HG03045 (cell line): ENCODE data around the gene TACC2.

Experiments used
- ATAC-seq: cut with Tn5 transposase; IDR thresholded peaks from one replicate; pipeline ENCODE4 v1.9.1; 2021; ENCODE audit warnings: mild to moderate bottlenecking, moderate library complexity; ENCODE audit not compliant: unreplicated experiment

The TACC2 gene

DNA sequence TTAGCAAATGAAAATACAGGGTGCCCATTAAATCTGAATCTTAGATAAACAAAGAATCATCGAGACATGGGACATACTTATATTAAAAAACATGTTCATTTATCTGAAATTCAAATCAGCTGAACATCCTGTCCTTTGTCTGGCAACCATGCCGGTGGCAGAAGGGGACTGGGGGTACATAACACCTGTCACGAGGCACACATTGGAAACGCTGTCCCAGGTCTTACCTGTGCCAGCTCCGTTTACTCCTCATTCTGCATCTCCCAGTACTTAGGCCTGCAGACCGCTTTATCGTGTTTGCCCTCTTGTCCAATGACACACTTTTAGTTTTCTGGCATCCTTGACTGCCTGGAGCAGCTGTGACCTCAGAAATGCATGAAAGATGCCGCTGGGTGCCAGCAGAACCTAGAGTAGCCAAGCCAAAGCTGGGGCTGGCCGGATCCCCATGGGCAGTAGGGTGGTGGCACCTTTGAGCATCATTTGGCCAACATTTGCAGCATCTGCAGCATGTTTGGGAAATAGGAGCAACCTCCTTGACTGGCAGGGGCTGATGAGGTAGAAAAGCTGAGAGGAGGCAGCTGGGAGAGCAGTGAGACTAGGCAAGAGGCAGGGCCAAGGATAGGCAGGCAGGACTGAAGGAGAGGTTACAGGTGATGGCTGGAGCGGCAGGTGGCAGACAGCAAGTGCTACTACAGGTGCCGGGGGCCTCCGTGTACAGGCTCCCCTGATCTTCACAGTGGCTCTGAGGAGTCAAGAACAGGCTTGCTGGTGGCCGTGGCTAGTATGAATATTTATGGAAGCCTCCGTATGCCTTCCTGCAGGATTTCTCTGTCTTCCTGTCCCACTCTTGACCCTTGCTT is 219.8 kb downstream of the TACC2 start:
- ATAC-seq, result no peak

- no peak for ATAC-seq
These were observed 221.7 kb downstream of the TACC2 start for GRCh38 chr10:122210481-122211265.

DNA sequence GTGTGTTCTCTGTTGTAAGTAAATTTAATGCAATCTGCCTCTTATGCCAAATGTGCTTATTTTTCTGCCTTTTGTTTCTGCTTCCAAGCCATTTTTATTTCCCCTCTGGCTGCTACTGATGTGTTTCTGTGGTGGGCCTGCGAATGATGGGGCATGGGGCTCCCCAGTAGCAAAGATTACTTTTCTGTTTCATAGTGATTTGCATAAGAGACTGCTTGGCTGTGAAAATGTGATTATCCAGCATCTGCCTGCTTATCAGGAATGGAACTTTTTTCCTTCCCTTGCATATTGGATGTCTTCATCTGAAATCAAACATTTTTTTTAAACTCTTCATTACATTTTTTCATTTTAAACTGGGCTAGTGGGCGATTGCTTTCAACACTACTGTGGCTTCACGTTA is 224.4 kb downstream of the TACC2 start:
- no peak for ATAC-seq

- ATAC-seq, result no peak
These were observed 224.8 kb downstream of the TACC2 start for GRCh38 chr10:122213766-122214165.

- ATAC-seq, result no peak
These were observed 227.1 kb downstream of the TACC2 start for GRCh38 chr10:122216047-122216446.

- ATAC-seq, result no peak
These were observed 230.4 kb downstream of the TACC2 start for GRCh38 chr10:122219340-122219739.

DNA sequence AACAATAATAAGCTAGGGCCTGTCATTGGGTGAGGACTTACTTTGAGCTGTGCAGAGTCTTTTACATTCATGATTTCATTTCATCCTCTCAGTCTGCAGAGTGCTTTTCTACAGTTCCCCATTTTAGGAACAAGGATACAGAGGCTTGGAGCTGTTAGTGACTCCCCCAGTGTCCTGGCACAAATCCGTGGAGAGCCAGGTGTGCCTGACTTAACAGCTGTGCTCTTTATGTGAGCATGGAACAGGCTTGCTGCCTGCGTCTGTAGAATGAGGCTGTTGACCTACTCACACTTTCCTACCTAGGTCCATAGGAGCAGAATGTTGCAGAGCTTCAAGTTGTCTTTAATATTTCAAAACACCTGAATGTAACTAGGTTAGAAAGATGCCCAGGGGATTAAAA is 231.8 kb downstream of the TACC2 start:
- ATAC-seq, result no peak

DNA sequence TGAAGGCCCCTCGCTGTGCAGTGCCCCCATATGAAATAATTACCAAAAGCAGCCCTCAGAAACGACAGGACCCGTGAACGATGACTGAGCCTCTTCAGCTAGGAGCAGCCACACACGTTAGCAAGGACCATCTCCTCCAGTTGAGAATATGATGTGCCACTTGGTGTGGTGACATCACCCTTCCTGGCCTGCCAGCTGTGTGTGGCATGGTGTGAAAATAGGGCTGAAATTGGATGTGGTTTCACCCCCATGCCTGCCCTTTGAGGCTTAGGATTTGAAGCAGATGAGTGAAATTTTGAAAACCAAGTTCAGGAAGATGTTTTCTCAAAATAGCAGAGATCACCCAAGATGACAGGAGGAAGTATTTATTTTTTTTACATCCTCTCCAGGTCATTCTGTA is 233.0 kb downstream of the TACC2 start:
- ATAC-seq, result no peak

GRCh38 chr10:122222638-122223037 is 233.7 kb downstream of the TACC2 start:
- no peak for ATAC-seq

DNA sequence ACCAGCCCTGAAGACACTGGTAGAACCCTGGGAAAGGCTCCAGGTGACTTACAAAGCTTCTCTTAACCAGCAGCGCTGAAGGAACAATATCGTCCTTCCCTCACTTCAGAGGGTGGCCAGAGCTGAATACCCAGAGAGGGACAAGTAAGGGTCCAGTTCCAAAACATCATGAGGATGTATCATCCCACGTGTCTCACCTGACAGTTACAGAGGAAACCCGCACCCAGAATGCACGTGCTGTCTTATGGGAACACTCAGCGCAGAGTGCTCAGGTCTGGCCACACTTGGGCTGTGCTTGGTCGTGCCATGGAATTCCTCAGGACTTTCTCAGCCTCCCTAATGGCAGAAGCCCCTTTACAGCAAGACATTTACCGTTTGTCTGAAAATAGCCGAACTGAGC is 235.2 kb downstream of the TACC2 start:
- no peak for ATAC-seq

- no peak for ATAC-seq
These were observed 236.4 kb downstream of the TACC2 start for GRCh38 chr10:122225330-122225729.

- ATAC-seq, result no peak
These were observed 238.8 kb downstream of the TACC2 start for GRCh38 chr10:122227754-122228153.

GRCh38 chr10:122229666-122230065 is 240.7 kb downstream of the TACC2 start:
- ATAC-seq, result no peak

- ATAC-seq, result no peak
These were observed 241.3 kb downstream of the TACC2 start for GRCh38 chr10:122230222-122230621.

GRCh38 chr10:122232769-122233168 is 243.8 kb downstream of the TACC2 start:
- no peak for ATAC-seq

DNA sequence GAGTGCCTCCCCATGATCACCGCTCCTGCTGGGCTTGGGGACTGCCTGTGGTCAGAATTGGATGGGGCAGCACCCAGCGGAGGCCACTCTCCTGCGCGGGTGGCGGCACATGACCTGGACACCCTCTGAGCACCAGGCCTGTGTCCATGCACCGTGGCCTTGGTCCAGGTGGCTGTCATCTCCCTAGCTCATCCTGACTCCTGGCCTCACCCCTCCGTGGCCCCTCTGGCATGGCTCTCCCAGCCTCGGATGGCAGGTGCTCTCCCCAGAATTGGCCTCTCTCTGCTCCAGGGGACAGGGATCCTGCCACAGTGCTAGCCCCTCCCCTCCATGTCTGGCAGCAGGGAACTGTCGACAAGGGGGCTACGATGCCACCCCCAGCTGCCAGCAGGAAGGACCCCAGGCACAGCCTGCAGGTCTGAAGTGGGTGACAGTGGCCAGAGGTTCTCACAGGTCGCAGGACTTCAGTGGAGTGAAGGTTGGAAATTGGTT is 244.9 kb downstream of the TACC2 start:
- ATAC-seq, result no peak

DNA sequence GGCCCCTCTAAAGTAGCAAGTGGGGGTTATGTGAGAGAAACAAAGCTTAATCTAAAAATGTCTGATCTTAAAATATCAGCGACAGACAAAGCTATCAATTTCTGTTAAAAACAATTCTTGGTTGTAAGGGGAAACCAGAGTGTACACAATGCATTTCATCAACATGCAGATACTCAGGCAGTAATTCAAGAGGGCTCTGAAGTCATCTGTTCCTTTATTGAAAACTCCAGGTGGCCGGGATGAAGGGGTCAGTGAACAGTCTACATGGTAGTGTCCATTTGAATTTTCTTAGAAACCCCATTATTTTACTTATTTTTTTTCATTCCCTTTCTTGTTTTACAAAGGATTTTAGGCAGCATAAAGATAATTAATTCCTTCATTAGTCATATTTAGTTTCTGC is 245.5 kb downstream of the TACC2 start:
- ATAC-seq, result no peak

- ATAC-seq, result no peak
These were observed 247.8 kb downstream of the TACC2 start for GRCh38 chr10:122236690-122237306.

DNA sequence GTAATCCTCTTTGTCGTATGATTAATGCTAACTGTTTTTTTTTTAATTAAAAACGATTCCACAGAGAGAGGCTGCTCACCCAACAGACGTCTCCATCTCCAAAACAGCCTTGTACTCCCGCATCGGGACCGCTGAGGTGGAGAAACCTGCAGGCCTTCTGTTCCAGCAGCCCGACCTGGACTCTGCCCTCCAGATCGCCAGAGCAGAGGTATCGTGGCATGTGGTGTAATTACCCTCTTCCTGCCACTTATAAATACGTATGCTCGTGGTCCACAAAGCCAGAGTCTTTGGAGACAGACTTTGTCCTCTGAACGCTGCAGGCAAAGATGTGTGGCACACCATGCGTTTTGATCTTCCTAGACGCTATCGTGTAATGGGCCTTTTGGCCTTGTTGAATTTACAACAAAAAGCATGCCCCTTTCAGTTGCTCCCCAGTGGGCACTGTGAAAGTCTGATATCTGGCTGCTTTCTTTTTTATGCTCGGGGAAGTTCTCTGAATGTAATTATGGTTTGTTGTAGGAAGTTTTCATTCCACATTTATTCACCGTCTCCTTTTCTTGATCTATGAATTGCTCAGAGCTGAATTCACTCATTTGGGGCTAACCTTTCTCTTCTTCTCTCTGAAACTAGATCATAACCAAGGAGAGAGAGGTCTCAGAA is 248.5 kb downstream of the TACC2 start:
- ATAC-seq, result no peak

GRCh38 chr10:122239578-122240257 is 250.8 kb downstream of the TACC2 start:
- ATAC-seq, result no peak
